ENCODE measurements around the gene XRN2.

DNA sequence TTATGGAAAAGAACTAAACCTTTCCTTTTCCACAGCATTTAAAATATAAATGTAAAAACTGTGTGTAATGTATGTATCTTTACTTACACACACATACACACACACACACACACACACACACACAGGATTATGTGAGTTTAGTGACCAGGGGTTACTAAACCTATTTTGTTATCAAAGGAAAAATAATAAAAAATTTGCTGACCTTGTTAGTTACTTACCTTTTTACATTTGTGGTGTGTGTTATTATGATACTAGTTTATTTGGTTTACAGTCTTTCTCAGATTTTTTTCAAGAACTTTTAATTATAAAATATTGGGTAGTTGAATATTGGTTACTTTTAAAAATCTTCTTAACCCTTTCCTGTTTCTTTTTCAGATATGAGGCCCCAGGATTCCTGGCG is 78.5 kb downstream of the XRN2 start:
- TF ChIP-seq, protein P1, sequence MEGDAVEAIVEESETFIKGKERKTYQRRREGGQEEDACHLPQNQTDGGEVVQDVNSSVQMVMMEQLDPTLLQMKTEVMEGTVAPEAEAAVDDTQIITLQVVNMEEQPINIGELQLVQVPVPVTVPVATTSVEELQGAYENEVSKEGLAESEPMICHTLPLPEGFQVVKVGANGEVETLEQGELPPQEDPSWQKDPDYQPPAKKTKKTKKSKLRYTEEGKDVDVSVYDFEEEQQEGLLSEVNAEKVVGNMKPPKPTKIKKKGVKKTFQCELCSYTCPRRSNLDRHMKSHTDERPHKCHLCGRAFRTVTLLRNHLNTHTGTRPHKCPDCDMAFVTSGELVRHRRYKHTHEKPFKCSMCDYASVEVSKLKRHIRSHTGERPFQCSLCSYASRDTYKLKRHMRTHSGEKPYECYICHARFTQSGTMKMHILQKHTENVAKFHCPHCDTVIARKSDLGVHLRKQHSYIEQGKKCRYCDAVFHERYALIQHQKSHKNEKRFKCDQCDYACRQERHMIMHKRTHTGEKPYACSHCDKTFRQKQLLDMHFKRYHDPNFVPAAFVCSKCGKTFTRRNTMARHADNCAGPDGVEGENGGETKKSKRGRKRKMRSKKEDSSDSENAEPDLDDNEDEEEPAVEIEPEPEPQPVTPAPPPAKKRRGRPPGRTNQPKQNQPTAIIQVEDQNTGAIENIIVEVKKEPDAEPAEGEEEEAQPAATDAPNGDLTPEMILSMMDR (IDR thresholded peaks at IDR 0.05) = no peak
- no peak for TF ChIP-seq POLR2A (IDR thresholded peaks at IDR 0.05)

All from Peyer's patch (tissue), 4 donors.